Stimulated activated CD8-positive, alpha-beta memory T cell treated with anti-CD3 and anti-CD28 coated beads, Interleukin-7, amount 100 ng/mL, for 48 hours (primary cell): ENCODE results near the gene DLGAP1.
A peak's percentile ranks its signal among the peaks of the same experiment; 100 is the strongest.

Source experiments
- DNase-seq, 2 donors: peaks; one replicate each; pipeline ENCODE4 v3.0.0-alpha.2; 2020; ENCODE audit warnings: low read depth in 1 of 2; ENCODE audit errors: extremely low read depth in 1 of 2

DLGAP1 gene

GRCh38 chr18:3794537-3795348 is 660.4 kb downstream of the DLGAP1 start:
- no peak for DNase-seq

GRCh38 chr18:3793545-3793944 is 661.6 kb downstream of the DLGAP1 start:
- DNase-seq, result no peak

- no peak for DNase-seq
Measured at GRCh38 chr18:3793111-3793510, 662.0 kb downstream of the DLGAP1 start.

GRCh38 chr18:3792711-3793110 is 662.4 kb downstream of the DLGAP1 start:
- DNase-seq, result no peak

- no peak for DNase-seq
Measured at GRCh38 chr18:3791238-3791637, 663.9 kb downstream of the DLGAP1 start.

- no peak for DNase-seq
Measured at GRCh38 chr18:3790703-3791102, 664.4 kb downstream of the DLGAP1 start.

- DNase-seq, result no peak
Measured at GRCh38 chr18:3789525-3789924, 665.6 kb downstream of the DLGAP1 start.

- DNase-seq, result no peak
Measured at GRCh38 chr18:3784949-3785348, 670.2 kb downstream of the DLGAP1 start.

- DNase-seq, result no peak
Measured at GRCh38 chr18:3782901-3783300, 672.2 kb downstream of the DLGAP1 start.

GRCh38 chr18:3777719-3778118 is 677.4 kb downstream of the DLGAP1 start:
- DNase-seq, result no peak

GRCh38 chr18:3777122-3777521 is 678.0 kb downstream of the DLGAP1 start:
- DNase-seq, result no peak

GRCh38 chr18:3775996-3776395 is 679.1 kb downstream of the DLGAP1 start:
- no peak for DNase-seq

GRCh38 chr18:3773303-3773702 is 681.8 kb downstream of the DLGAP1 start:
- DNase-seq, result no peak

- DNase-seq, result peak; percentile 58 to 65
Measured at GRCh38 chr18:3771121-3771971, 683.8 kb downstream of the DLGAP1 start.

GRCh38 chr18:3761266-3761665 is 693.8 kb downstream of the DLGAP1 start:
- DNase-seq, result no peak

GRCh38 chr18:3760741-3761140 is 694.4 kb downstream of the DLGAP1 start:
- DNase-seq, result no peak

- no peak for DNase-seq
Measured at GRCh38 chr18:3759099-3759498, 696.0 kb downstream of the DLGAP1 start.

GRCh38 chr18:3758531-3758930 is 696.6 kb downstream of the DLGAP1 start:
- DNase-seq, result no peak

GRCh38 chr18:3757361-3757760 is 697.7 kb downstream of the DLGAP1 start:
- DNase-seq, result no peak

GRCh38 chr18:3753106-3753505 is 702.0 kb downstream of the DLGAP1 start:
- DNase-seq, result no peak

GRCh38 chr18:3748086-3748485 is 707.0 kb downstream of the DLGAP1 start:
- no peak for DNase-seq
